Measurements from ENCODE around the gene GCA. TPM values are rescaled to one million over a fixed set of nuclear protein-coding genes. Genes with fewer than 3 reads are reported as not detected.

Gene GCA
- total and polyA plus RNA-seq, 7 donors, result 10.9 to 27.6 (median 24.1) TPM

DNA sequence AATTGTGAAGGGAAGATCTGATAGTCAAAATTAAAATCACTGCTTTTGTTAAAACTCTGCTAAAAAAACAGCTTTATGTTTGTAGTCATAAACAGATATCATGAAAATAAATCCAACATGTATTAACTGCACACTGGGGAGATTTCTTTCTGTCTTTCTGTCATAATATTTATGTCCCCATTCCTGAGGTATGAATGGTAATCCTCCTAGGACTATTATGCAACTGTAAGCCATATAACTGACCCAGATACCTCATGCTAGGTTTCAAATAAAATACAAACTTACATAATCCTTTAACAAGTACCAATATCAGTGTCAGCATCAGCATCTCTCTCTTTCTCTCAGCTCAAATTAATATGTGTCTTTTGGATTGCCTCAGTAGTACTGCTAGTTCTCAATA lies 43.7 kb upstream of the GCA start:
- Histone ChIP-seq H3K36me3 (peaks cover 0 to 7% (median 0%) of the 10 kb centered on the region in 4 donors), H3K27me3 (no peaks in the 10 kb centered on the region), H3K4me3 (no peak overlapping the region), H3K27ac (no peak overlapping the region), H3K4me1 (peaks cover 0 to 4% (median 0%) of the 10 kb centered on the region in 4 donors), H3K9me3 (no peaks in the 10 kb centered on the region)
- intact Hi-C loops (cut with DNase I), result loop anchor here (5.0 to 10.0 kb wide), 2 partner anchors 148 to 295 kb away; partner anchors contain the start of gene GCG
- TF ChIP-seq POLR2A (IDR thresholded peaks at IDR 0.05) (no peak), POLR2AphosphoS5 (IDR thresholded peaks at IDR 0.05) (no peak), EP300 (IDR thresholded peaks at IDR 0.05) (no peak)
- TF ChIP-seq, protein P1, sequence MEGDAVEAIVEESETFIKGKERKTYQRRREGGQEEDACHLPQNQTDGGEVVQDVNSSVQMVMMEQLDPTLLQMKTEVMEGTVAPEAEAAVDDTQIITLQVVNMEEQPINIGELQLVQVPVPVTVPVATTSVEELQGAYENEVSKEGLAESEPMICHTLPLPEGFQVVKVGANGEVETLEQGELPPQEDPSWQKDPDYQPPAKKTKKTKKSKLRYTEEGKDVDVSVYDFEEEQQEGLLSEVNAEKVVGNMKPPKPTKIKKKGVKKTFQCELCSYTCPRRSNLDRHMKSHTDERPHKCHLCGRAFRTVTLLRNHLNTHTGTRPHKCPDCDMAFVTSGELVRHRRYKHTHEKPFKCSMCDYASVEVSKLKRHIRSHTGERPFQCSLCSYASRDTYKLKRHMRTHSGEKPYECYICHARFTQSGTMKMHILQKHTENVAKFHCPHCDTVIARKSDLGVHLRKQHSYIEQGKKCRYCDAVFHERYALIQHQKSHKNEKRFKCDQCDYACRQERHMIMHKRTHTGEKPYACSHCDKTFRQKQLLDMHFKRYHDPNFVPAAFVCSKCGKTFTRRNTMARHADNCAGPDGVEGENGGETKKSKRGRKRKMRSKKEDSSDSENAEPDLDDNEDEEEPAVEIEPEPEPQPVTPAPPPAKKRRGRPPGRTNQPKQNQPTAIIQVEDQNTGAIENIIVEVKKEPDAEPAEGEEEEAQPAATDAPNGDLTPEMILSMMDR (IDR thresholded peaks at IDR 0.05), result no peak
- no peak for DNase-seq

DNA sequence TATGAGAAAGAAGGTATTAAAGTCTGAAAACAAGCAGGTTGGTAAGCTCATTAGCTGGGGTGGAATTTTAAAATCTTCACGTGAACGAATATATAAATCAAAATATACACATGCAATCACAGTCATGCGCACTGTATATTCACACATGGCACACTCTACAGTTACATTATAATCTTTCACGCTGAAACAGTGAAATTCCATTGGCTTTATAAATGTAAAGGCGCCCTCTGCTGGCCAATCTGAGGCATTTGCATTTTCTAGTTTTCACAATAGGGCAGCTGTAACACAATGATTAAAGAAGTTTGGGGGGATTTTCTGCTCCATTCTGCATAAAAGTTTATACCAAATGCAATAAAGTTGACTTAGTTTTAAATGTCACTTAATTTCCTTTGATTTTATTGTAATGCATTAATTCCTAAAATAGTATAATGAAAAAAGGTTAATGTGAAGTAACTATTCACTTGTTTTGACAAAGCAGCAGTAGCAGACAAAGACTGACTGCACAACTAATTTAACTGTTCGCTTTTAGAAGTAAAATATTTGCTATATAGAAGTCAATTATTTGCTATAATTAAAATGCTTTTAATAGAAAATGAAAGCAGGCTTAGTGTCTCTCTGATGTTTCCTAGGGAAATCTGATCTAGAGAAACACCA lies 42.7 kb upstream of the GCA start:
- Histone ChIP-seq H3K4me3 (no peak overlapping the region), H3K27ac (no peak overlapping the region), H3K4me1 (peaks cover 0 to 4% (median 0%) of the 10 kb centered on the region in 4 donors), H3K36me3 (peaks cover 0 to 7% (median 0%) of the 10 kb centered on the region in 4 donors), H3K9me3 (no peaks in the 10 kb centered on the region), H3K27me3 (no peaks in the 10 kb centered on the region)
- WGBS, 2 donors, result 7 to 17% methylated on average over 6 of the region's 6 CpGs
- TF ChIP-seq POLR2AphosphoS5 (IDR thresholded peaks at IDR 0.05) (no peak), POLR2A (IDR thresholded peaks at IDR 0.05) (no peak), EP300 (IDR thresholded peaks at IDR 0.05) (no peak)
- TF ChIP-seq, protein P1 (IDR thresholded peaks at IDR 0.05), result peak; percentile 49 to 84 (median 70)
- intact Hi-C loops (cut with DNase I), result loop anchor here (5.0 to 10.0 kb wide), 2 partner anchors 149 to 296 kb away; partner anchors contain the start of gene GCG
- no peak for DNase-seq

GRCh38 chr2:162301877-162302276 lies 42.1 kb upstream of the GCA start:
- Histone ChIP-seq H3K36me3 (peaks cover 0 to 7% (median 0%) of the 10 kb centered on the region in 4 donors), H3K4me3 (no peak overlapping the region), H3K27ac (no peak overlapping the region), H3K4me1 (peaks cover 0 to 4% (median 0%) of the 10 kb centered on the region in 4 donors), H3K9me3 (no peaks in the 10 kb centered on the region), H3K27me3 (no peaks in the 10 kb centered on the region)
- no peak for TF ChIP-seq EP300 (IDR thresholded peaks at IDR 0.05)
- TF ChIP-seq, protein P1 (IDR thresholded peaks at IDR 0.05), result no peak
- no peak for TF ChIP-seq POLR2A (IDR thresholded peaks at IDR 0.05)
- TF ChIP-seq POLR2AphosphoS5 (IDR thresholded peaks at IDR 0.05), result no peak
- no peak for DNase-seq
- 78 to 86% methylated on average over 1 of the region's 1 CpG for WGBS, 2 donors
- intact Hi-C loops (cut with DNase I), result loop anchor here (5.0 to 10.0 kb wide), 2 partner anchors 150 to 297 kb away; partner anchors contain the start of gene GCG

DNA sequence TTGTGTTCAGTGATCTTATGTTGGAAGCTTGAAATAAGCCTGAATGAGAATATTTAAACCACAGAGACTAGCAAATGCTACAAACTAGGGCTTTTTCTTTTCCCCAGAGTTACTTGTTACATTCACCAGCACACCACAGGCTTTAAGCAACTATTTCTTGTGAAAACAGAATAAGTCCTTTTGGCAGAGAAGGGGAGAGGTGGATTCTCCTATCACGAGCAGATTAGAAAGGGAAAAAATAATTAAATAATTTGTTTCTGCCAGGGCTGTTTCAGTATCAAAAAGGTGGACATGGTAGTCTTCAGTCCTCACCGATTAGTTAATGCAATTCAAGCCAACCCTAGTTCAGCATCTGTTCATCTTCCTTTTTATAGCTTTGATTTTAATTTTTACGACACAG lies 38.0 kb upstream of the GCA start:
- no peak for DNase-seq
- TF ChIP-seq POLR2AphosphoS5 (IDR thresholded peaks at IDR 0.05) (no peak), EP300 (IDR thresholded peaks at IDR 0.05) (no peak), POLR2A (IDR thresholded peaks at IDR 0.05) (no peak)
- TF ChIP-seq, protein P1 (IDR thresholded peaks at IDR 0.05), result no peak
- no peaks in the 10 kb centered on the region for H3K27me3 ChIP-seq
- no peak overlapping the region for H3K4me3 ChIP-seq
- peaks cover 0 to 10% (median 0%) of the 10 kb centered on the region in 4 donors for H3K36me3 ChIP-seq
- peaks cover 0 to 3% (median 0%) of the 10 kb centered on the region in 4 donors for H3K4me1 ChIP-seq
- WGBS, 2 donors, result 89% methylated on average over 3 of the region's 3 CpGs
- H3K27ac ChIP-seq, result no peak overlapping the region
- H3K9me3 ChIP-seq, result no peaks in the 10 kb centered on the region
- intact Hi-C loops (cut with DNase I), result loop anchor here (10.0 kb wide), 1 partner anchor 301 kb away; no protein-coding TSS in a partner anchor
